Measurements from ENCODE around the gene OTUD5.

GRCh38 chrX:49003696-49004095 lies 46.3 kb upstream of the OTUD5 start:
- TF ChIP-seq, protein P1, sequence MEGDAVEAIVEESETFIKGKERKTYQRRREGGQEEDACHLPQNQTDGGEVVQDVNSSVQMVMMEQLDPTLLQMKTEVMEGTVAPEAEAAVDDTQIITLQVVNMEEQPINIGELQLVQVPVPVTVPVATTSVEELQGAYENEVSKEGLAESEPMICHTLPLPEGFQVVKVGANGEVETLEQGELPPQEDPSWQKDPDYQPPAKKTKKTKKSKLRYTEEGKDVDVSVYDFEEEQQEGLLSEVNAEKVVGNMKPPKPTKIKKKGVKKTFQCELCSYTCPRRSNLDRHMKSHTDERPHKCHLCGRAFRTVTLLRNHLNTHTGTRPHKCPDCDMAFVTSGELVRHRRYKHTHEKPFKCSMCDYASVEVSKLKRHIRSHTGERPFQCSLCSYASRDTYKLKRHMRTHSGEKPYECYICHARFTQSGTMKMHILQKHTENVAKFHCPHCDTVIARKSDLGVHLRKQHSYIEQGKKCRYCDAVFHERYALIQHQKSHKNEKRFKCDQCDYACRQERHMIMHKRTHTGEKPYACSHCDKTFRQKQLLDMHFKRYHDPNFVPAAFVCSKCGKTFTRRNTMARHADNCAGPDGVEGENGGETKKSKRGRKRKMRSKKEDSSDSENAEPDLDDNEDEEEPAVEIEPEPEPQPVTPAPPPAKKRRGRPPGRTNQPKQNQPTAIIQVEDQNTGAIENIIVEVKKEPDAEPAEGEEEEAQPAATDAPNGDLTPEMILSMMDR (IDR thresholded peaks at IDR 0.05), result no peak
- TF ChIP-seq POLR2A (IDR thresholded peaks at IDR 0.05; ENCODE audit: low read depth), result no peak

Data from esophagus muscularis mucosa (tissue), 3 donors.